ENCODE measurements around the gene BACH1. TPM values are rescaled to one million over a fixed set of nuclear protein-coding genes. Genes with fewer than 3 reads are reported as not detected.

BACH1 gene
- polyA plus RNA-seq, 1 of the 3 experiments (the other 2 are of a cell fraction): 18.1 TPM

GRCh38 chr21:29299916-29300806 lies 1.4 kb downstream of the BACH1 start:
- Histone ChIP-seq H4K20me1 (ENCODE audit: insufficient read depth) (peaks cover 55% of the 10 kb centered on the region), H3K9me2 (no peaks in the 10 kb centered on the region), H3K27ac (ENCODE audit: low read depth in 2 of 2, low read length in 1 of 2) (peak overlapping the region; percentile 87 to 93), H3K4me2 (peak overlapping the region; percentile 89), H3K4me1 (ENCODE audit: control insufficient read depth in 1 of 2, insufficient read depth in 2 of 2, low read depth in 1 of 2, low read length in 1 of 2) (peaks cover 28 to 38% of the 10 kb centered on the region in 2 experiments; a peak in 3 of 4 replicates), H3F3A (replicated peaks; ENCODE audit: insufficient read depth) (peaks cover 10% of the 10 kb centered on the region), H3K9ac (peak overlapping the region; percentile 95), H3K36me3 (replicated peaks in 1 of 2; ENCODE audit: control insufficient read depth in 1 of 2, insufficient read depth in 2 of 2, low read length in 1 of 2) (peaks cover 0 to 1% of the 10 kb centered on the region in 2 experiments), H3K4me3 (ENCODE audit: low read depth in 2 of 2, low read length in 1 of 2) (peak overlapping the region; percentile 94 to 98), H3K79me2 (ENCODE audit: insufficient read depth) (peaks cover 61% of the 10 kb centered on the region), H3K9me3 (no peaks in the 10 kb centered on the region), H2AFZ (ENCODE audit: low read depth) (no peak overlapping the region), H3K27me3 (ENCODE audit: insufficient read depth) (no peaks in the 10 kb centered on the region)
- ChIA-PET CTCF (interaction anchor here (0.7 to 2.0 kb wide), 7 partner anchors 11 to 277 kb away, joined by 3 to 6 read pairs (median 3); no protein-coding TSS in a partner anchor), POLR2A (no interaction called here)
- peak; percentile 44 for DNase-seq
- 21% methylated on average over 13 of the region's 13 CpGs for WGBS (ENCODE audit: low lambda C conversion rate)
- TF ChIP-seq IRF3 (IDR thresholded peaks at IDR 0.05; ENCODE audit: low read depth, low read length): no peak
- peak; percentile 48; the same call in 1 of the 2 replicates for TF ChIP-seq NFIC (IDR thresholded peaks at IDR 0.05; ENCODE audit: borderline replicate concordance)
- peak; percentile 34; the same call in 1 of the 2 replicates for TF ChIP-seq RCOR1 (IDR thresholded peaks at IDR 0.05; ENCODE audit: low read length)
- TF ChIP-seq REST (IDR thresholded peaks at IDR 0.05; ENCODE audit: low read depth, low read length): no peak
- TF ChIP-seq POLR2AphosphoS5 (IDR thresholded peaks at IDR 0.05; ENCODE audit: low read depth, low read length): no peak; the same call in none of the 2 replicates
- TF ChIP-seq FOSL2 (IDR thresholded peaks at IDR 0.05; ENCODE audit: borderline replicate concordance, low read depth): peak; percentile 79
- no peak for TF ChIP-seq MXI1 (IDR thresholded peaks at IDR 0.05; ENCODE audit: low read depth, low read length)
- TF ChIP-seq CTCF (IDR thresholded peaks at IDR 0.05): no peak
- no peak for TF ChIP-seq RXRA (IDR thresholded peaks at IDR 0.05; ENCODE audit: borderline replicate concordance, low read depth)
- TF ChIP-seq TEAD4 (IDR thresholded peaks at IDR 0.05; ENCODE audit: borderline replicate concordance, insufficient read depth): 0 out of 2 replicates have a peak, but pooled peaks have one; percentile 12
- peak; percentile 47 for TF ChIP-seq PBX3 (IDR thresholded peaks at IDR 0.05)
- TF ChIP-seq SMC3 (IDR thresholded peaks at IDR 0.05; ENCODE audit: low read depth, low read length): peak; percentile 1; the same call in 1 of the 2 replicates
- no peak; the same call in 1 of the 2 replicates for TF ChIP-seq TAF1 (IDR thresholded peaks at IDR 0.05; ENCODE audit: borderline replicate concordance, low read depth, low read length)
- no peak for TF ChIP-seq FOXJ3 (CRISPR knock-in tag; IDR thresholded peaks at IDR 0.05)
- no peak for TF ChIP-seq ZBTB33 (IDR thresholded peaks at IDR 0.05; ENCODE audit: borderline replicate concordance, low read depth)
- peak; percentile 98 for TF ChIP-seq TCF12 (IDR thresholded peaks at IDR 0.05)
- TF ChIP-seq MAX (IDR thresholded peaks at IDR 0.05; ENCODE audit: low read depth): peak; percentile 65; the same call in 1 of the 2 replicates
- 0 out of 2 replicates have a peak, but pooled peaks have one; percentile 70 for TF ChIP-seq SIN3A (IDR thresholded peaks at IDR 0.05; ENCODE audit: borderline replicate concordance, low read depth, low read length)
- TF ChIP-seq USF1 (IDR thresholded peaks at IDR 0.05; ENCODE audit: borderline replicate concordance, low read depth): no peak; the same call in 1 of the 2 replicates
